OCI-LY7 (cell line): ENCODE measurements around the gene MYBPC1.

Experiments used
- CTCF ChIP-seq: fragments of 200-600 bp; sonication (generic); conservative IDR thresholded peaks from 2 replicates; pipeline ENCODE4 v1.5.1; 2014; ENCODE audit warnings: mild to moderate bottlenecking, antibody characterized with exemption, low read length, moderate library complexity, mixed read lengths
- EZH2phosphoT487 ChIP-seq: fragments of 200-600 bp; sonication (generic); IDR thresholded peaks from 2 replicates; pipeline ENCODE4 v1.6.1; 2018; ENCODE audit warnings: low read depth, borderline replicate concordance, mild to moderate bottlenecking, mixed run types, antibody characterized with exemption, low read length, moderate library complexity, mixed read lengths

DNA sequence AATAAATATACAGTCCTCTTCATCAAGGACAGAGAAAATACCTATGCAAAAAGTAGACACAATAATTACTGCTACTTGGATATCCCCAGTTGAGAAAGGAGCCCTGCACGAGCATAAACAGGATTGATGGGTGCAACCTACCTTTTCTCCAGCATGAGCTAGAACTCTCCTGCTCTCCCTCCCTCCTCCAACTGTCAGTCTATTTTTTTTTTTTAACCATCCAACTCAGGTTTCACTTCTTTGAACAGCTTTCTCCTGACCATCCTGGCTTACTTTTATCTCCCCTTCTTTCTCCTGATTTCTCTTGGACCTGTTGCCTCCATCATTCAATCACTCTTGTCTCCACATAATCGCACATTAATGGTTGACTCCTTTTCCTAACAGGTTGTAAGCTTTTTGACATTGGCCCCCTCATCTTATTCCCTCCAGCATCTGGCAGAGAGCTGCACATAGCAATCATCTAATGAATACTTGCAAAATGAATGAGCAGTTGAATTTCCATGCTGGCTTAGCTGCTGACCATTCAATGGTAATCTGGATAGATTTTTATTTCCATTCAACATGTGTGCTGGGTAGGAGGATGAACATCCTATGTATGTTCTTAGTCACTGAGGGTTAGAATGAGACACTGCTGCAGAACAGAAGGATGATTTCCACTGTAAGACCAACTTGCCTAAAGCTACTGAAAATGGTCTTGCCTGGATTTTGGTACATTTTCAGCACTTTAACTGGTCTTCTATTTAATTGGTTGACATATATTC lies 24.4 kb downstream of the MYBPC1 start:
- TF ChIP-seq CTCF (no peak), EZH2phosphoT487 (no peak)
